Keratinocyte (primary cell): ENCODE results near the gene NAA40. TPM values are rescaled to one million over a fixed set of nuclear protein-coding genes. Genes with fewer than 3 reads are reported as not detected.

Source experiments
- DNase-seq: peaks from one replicate; pipeline ENCODE4 v3.0.0-alpha.2; 2011; ENCODE audit warnings: low read depth, missing footprints, low spot score
- FAIRE-seq: peaks from 2 replicates; lab custom pipeline; 2011; peaks lifted over from hg19 to GRCh38; lab: Jason Lieb, UNC
- H2AFZ ChIP-seq: 2 replicates; pipeline ENCODE4 v1.6.0; 2012; ENCODE audit warnings: low read length, control low read depth, inconsistent platforms; ENCODE audit not compliant: control insufficient read depth
- H3K27ac ChIP-seq: 2 replicates; pipeline ENCODE4 v1.5.1; 2011; ENCODE audit warnings: low read length; ENCODE audit not compliant: control insufficient read depth, insufficient read depth
- H3K27me3 ChIP-seq: 3 replicates; pipeline ENCODE4 v1.6.0; 2011; ENCODE audit warnings: low read length; ENCODE audit not compliant: control insufficient read depth, insufficient read depth; ENCODE audit errors: extremely low read depth
- H3K36me3 ChIP-seq, 2 experiments: 2 replicates in 1 of 2; 3 replicates in 1 of 2; pipeline ENCODE4 v1.5.1; 2011; ENCODE audit warnings: low read length in 2 of 2, mild to moderate bottlenecking in 1 of 2; ENCODE audit not compliant: control insufficient read depth in 2 of 2, insufficient read depth in 2 of 2; ENCODE audit errors: extremely low read depth in 1 of 2
- H3K4me1 ChIP-seq: 3 replicates; pipeline ENCODE4 v1.5.1; 2011; ENCODE audit warnings: low read length; ENCODE audit not compliant: control insufficient read depth, insufficient read depth; ENCODE audit errors: extremely low read depth
- H3K4me2 ChIP-seq: 3 replicates; pipeline ENCODE4 v1.6.0; 2011; ENCODE audit warnings: low read depth, low read length; ENCODE audit not compliant: control insufficient read depth, insufficient read depth; ENCODE audit errors: extremely low read depth
- H3K4me3 ChIP-seq, 3 experiments: fragments of 200-600 bp in 1 of 3; sonication (generic) in 1 of 3; 2 replicates in 2 of 3; 3 replicates in 1 of 3; pipeline ENCODE4 v1.5.1; 2011 to 2016; ENCODE audit warnings: low read length in 3 of 3, mild to moderate bottlenecking in 3 of 3, control low read depth in 2 of 3, inconsistent platforms in 1 of 3, low read depth in 1 of 3, mixed read lengths in 1 of 3, mixed run types in 1 of 3, moderate library complexity in 1 of 3; ENCODE audit not compliant: control insufficient read depth in 2 of 3, insufficient read depth in 2 of 3; ENCODE audit errors: extremely low read depth in 1 of 3
- H3K79me2 ChIP-seq: 2 replicates; pipeline ENCODE4 v1.6.0; 2012; ENCODE audit warnings: low read length; ENCODE audit not compliant: control insufficient read depth, insufficient read depth
- H3K9ac ChIP-seq: 3 replicates; pipeline ENCODE4 v1.6.0; 2011; ENCODE audit warnings: low read length; ENCODE audit not compliant: control insufficient read depth, insufficient read depth; ENCODE audit errors: extremely low read depth
- H3K9me1 ChIP-seq: 3 replicates; pipeline ENCODE4 v1.6.0; 2011; ENCODE audit warnings: low read length; ENCODE audit not compliant: control insufficient read depth, insufficient read depth; ENCODE audit errors: extremely low read depth
- H3K9me3 ChIP-seq: 2 replicates; pipeline ENCODE4 v1.5.1; 2012; ENCODE audit warnings: low read depth, low read length; ENCODE audit not compliant: control insufficient read depth
- H4K20me1 ChIP-seq: 3 replicates; pipeline ENCODE4 v1.6.0; 2011; ENCODE audit warnings: low read length; ENCODE audit not compliant: control insufficient read depth, insufficient read depth; ENCODE audit errors: extremely low read depth
- CTCF ChIP-seq, 3 experiments: IDR thresholded peaks in 1 of 3; conservative IDR thresholded peaks in 1 of 3; optimal IDR thresholded peaks in 1 of 3; 2 replicates in 2 of 3; 3 replicates in 1 of 3; pipeline versions ENCODE3 to v1.5.1; 2011; ENCODE audit warnings: low read length in 3 of 3, mild to moderate bottlenecking in 3 of 3, moderate library complexity in 2 of 3, control low read depth in 1 of 3, inconsistent platforms in 1 of 3; ENCODE audit not compliant: insufficient read depth in 2 of 3; ENCODE audit errors: extremely low read depth in 1 of 3
- EZH2 ChIP-seq: IDR thresholded peaks from one replicate; pipeline ENCODE4 v1.6.1; 2012; ENCODE audit warnings: inconsistent platforms, mild to moderate bottlenecking, low read length, moderate library complexity
- dilution Hi-C: fragments of 300-500 bp; cut with MboI; formaldehyde crosslinking; loops from one replicate; pipeline ENCODE4 v1.7.0; 2020; ENCODE audit warnings: low sequenced_read_pairs; ENCODE audit not compliant: extremely low pct_ligation_motif_present
- polyA plus RNA-seq, 5 experiments: library from polyadenylated mRNA; depleted of rRNA in 3 of 5; stranded (reverse) in 3 of 5; stranded (forward) in 1 of 5; unstranded in 1 of 5; fragments of >200 nt; gene quantifications; 1 replicate in 1 of 5; 2 replicates in 3 of 5; 3 replicates in 1 of 5; pipeline versions ENCODE4 v1.2.1 to v1.2.3, GENCODE V29; 2011 to 2012; ENCODE audit warnings: missing spikeins in 2 of 5, low read depth in 1 of 5, low replicate concordance in 1 of 5

The NAA40 gene
- polyA plus RNA-seq, 1 donor (not counting 4 experiments of a cell fraction or from before 2014, with no cell fraction given): 13.5 TPM

- Histone ChIP-seq H3K9me3 (no peaks in the 10 kb centered on the region), H3K36me3 (peaks cover 13 to 29% of the 10 kb centered on the region in 2 experiments), H3K9me1 (no peaks in the 10 kb centered on the region), H3K79me2 (no peaks in the 10 kb centered on the region), H3K4me1 (no peaks in the 10 kb centered on the region), H2AFZ (no peak overlapping the region), H3K4me2 (no peak overlapping the region), H4K20me1 (peaks cover 3% of the 10 kb centered on the region), H3K27me3 (no peaks in the 10 kb centered on the region), H3K4me3 (no peak overlapping the region), H3K27ac (no peak overlapping the region), H3K9ac (no peak overlapping the region)
- TF ChIP-seq EZH2: no peak
- TF ChIP-seq CTCF (optimal IDR thresholded peaks at IDR 0.05 in 1 of 3, IDR thresholded peaks at IDR 0.05 in 1 of 3, conservative IDR thresholded peaks at IDR 0.05 in 1 of 3; ENCODE audit: extremely low read depth in 1 of 3, insufficient read depth in 2 of 3, low read length in 3 of 3): no peak
- FAIRE-seq (no peak), DNase-seq (no peak)
- dilution Hi-C loops: no loop called here
Measured at GRCh38 chr11:63909591-63910506, 29.0 kb upstream of the NAA40 start.

GRCh38 chr11:63910675-63911074, 28.1 kb upstream of the NAA40 start:
- H3K9me3 ChIP-seq: no peaks in the 10 kb centered on the region
- H3K9ac ChIP-seq: no peak overlapping the region
- no peaks in the 10 kb centered on the region for H3K9me1 ChIP-seq
- TF ChIP-seq CTCF (optimal IDR thresholded peaks at IDR 0.05 in 1 of 3, IDR thresholded peaks at IDR 0.05 in 1 of 3, conservative IDR thresholded peaks at IDR 0.05 in 1 of 3; ENCODE audit: extremely low read depth in 1 of 3, insufficient read depth in 2 of 3, low read length in 3 of 3) (no peak), EZH2 (no peak)
- no peak overlapping the region for H3K4me2 ChIP-seq
- H2AFZ ChIP-seq: no peak overlapping the region
- DNase-seq (no peak), FAIRE-seq (no peak)
- H3K4me3 ChIP-seq: no peak overlapping the region
- no peak overlapping the region for H3K27ac ChIP-seq
- dilution Hi-C loops: no loop called here
- H3K27me3 ChIP-seq: peaks cover 1% of the 10 kb centered on the region
- peaks cover 3% of the 10 kb centered on the region for H4K20me1 ChIP-seq
- H3K36me3 ChIP-seq: peaks cover 7 to 27% of the 10 kb centered on the region in 2 experiments
- H3K4me1 ChIP-seq: no peaks in the 10 kb centered on the region
- H3K79me2 ChIP-seq: no peaks in the 10 kb centered on the region
